Neural progenitor cell (in vitro differentiated cells): ENCODE measurements around the gene KCNMA1.

Source experiments
- CTCF ChIP-seq: fragments of 200-600 bp; sonication (generic); IDR thresholded peaks from 2 replicates; pipeline ENCODE4 v1.5.1; 2017; ENCODE audit warnings: antibody characterized with exemption, mild to moderate bottlenecking
- EZH2 ChIP-seq: fragments of 200-600 bp; sonication (generic); IDR thresholded peaks from 2 replicates; pipeline ENCODE4 v1.6.1; 2017; ENCODE audit warnings: antibody characterized with exemption, mild to moderate bottlenecking, moderate library complexity
- EZH2phosphoT487 ChIP-seq: fragments of 200-600 bp; sonication (generic); IDR thresholded peaks from 2 replicates; pipeline ENCODE4 v1.6.1; 2017; ENCODE audit warnings: antibody characterized with exemption

GRCh38 chr10:77431980-77432797, 205.4 kb downstream of the KCNMA1 start:
- TF ChIP-seq CTCF (no peak), EZH2 (no peak), EZH2phosphoT487 (no peak)
